GM12801 (cell line): Measurements from ENCODE around the gene PPOX.

Source experiments
- CTCF ChIP-seq: IDR thresholded peaks from one replicate; pipeline ENCODE4 v1.5.1; 2011; ENCODE audit warnings: control low read depth; ENCODE audit not compliant: insufficient read length; ENCODE audit errors: extremely low read depth

The PPOX gene

GRCh38 chr1:161215076-161215475 lies 48.9 kb downstream of the PPOX start, which contains the start of gene FCER1G:
Gene FCER1G, plus strand, starts transcription at chr1:161215295. Its CDS starts 27 bp downstream, at chr1:161215322.
- no peak for TF ChIP-seq CTCF

- no peak for TF ChIP-seq CTCF
Observed at GRCh38 chr1:161216945-161217712, 50.9 kb downstream of the PPOX start.

- TF ChIP-seq CTCF = no peak
Observed at GRCh38 chr1:161217831-161218230, 51.6 kb downstream of the PPOX start.

- TF ChIP-seq CTCF = no peak
Observed at GRCh38 chr1:161218301-161219077, 52.3 kb downstream of the PPOX start.

- no peak for TF ChIP-seq CTCF
Observed at GRCh38 chr1:161219078-161219892, 53.1 kb downstream of the PPOX start.

GRCh38 chr1:161220002-161220401 lies 53.8 kb downstream of the PPOX start:
- TF ChIP-seq CTCF = no peak
